GM18502 (cell line): Measurements from ENCODE around the gene CPOX.

Source experiments
- ATAC-seq: cut with Tn5 transposase; IDR thresholded peaks from one replicate; pipeline ENCODE4 v1.9.1; 2021; ENCODE audit warnings: mild to moderate bottlenecking; ENCODE audit not compliant: unreplicated experiment, poor library complexity

CPOX gene

GRCh38 chr3:98596541-98597500, 3.4 kb upstream of the CPOX start:
- ATAC-seq: no peak

GRCh38 chr3:98596087-98596486, 2.7 kb upstream of the CPOX start:
- ATAC-seq: no peak

- ATAC-seq: no peak
Observed at GRCh38 chr3:98594628-98595324, 1.4 kb upstream of the CPOX start.

- ATAC-seq: no peak
Observed at GRCh38 chr3:98592345-98592935, 971 bp downstream of the CPOX start.

- ATAC-seq: no peak
Observed at GRCh38 chr3:98589331-98590036, 3.9 kb downstream of the CPOX start.

- ATAC-seq: no peak
Observed at GRCh38 chr3:98588065-98588464, 5.3 kb downstream of the CPOX start.

GRCh38 chr3:98587654-98588053, 5.8 kb downstream of the CPOX start:
- ATAC-seq: no peak

- no peak for ATAC-seq
Observed at GRCh38 chr3:98584547-98584946, 8.9 kb downstream of the CPOX start.

- ATAC-seq: no peak
Observed at GRCh38 chr3:98583766-98584165, 9.6 kb downstream of the CPOX start.

GRCh38 chr3:98582042-98582441, 11.4 kb downstream of the CPOX start:
- no peak for ATAC-seq

- ATAC-seq: no peak
Observed at GRCh38 chr3:98581474-98581873, 11.9 kb downstream of the CPOX start.

- no peak for ATAC-seq
Observed at GRCh38 chr3:98580401-98581386, 12.7 kb downstream of the CPOX start.

GRCh38 chr3:98577178-98577895, 16.1 kb downstream of the CPOX start:
- no peak for ATAC-seq

- no peak for ATAC-seq
Observed at GRCh38 chr3:98574132-98574531, 19.3 kb downstream of the CPOX start.

GRCh38 chr3:98573181-98573728, 20.2 kb downstream of the CPOX start:
- peak; percentile 78 for ATAC-seq

- no peak for ATAC-seq
Observed at GRCh38 chr3:98568402-98568801, 25.0 kb downstream of the CPOX start.

GRCh38 chr3:98567666-98568270, 25.6 kb downstream of the CPOX start:
- ATAC-seq: peak; percentile 25

- ATAC-seq: no peak
Observed at GRCh38 chr3:98565843-98566242, 27.6 kb downstream of the CPOX start.
